ENCODE results near the gene NFAM1. TPM values are rescaled to one million over a fixed set of nuclear protein-coding genes. Genes with fewer than 3 reads are reported as not detected.

Gene NFAM1
- total RNA-seq, 1 donor = under 0.01 TPM

- no peak for TF ChIP-seq CTCF (IDR thresholded peaks at IDR 0.05; ENCODE audit: extremely low read depth, low read depth, low read length)
- no peaks in the 10 kb centered on the region for H3K79me2 ChIP-seq (ENCODE audit: insufficient read depth, low read length)
- DNase-seq (ENCODE audit: insufficient read length, low spot score, missing footprints) = no peak
- H2AFZ ChIP-seq (ENCODE audit: low read length) = no peak overlapping the region
- H3K4me1 ChIP-seq (ENCODE audit: insufficient read depth, low read length) = no peaks in the 10 kb centered on the region
- no peaks in the 10 kb centered on the region for H4K20me1 ChIP-seq (ENCODE audit: insufficient read depth, low read length)
- no peak overlapping the region for H3K27ac ChIP-seq (ENCODE audit: low read depth, low read length)
- H3K4me2 ChIP-seq (ENCODE audit: insufficient read depth, low read length) = no peak overlapping the region
- H3K27me3 ChIP-seq (ENCODE audit: insufficient read depth, low read length) = no peaks in the 10 kb centered on the region
- no peak overlapping the region for H3K4me3 ChIP-seq (ENCODE audit: insufficient read depth, low read length)
- no peaks in the 10 kb centered on the region for H3K36me3 ChIP-seq (ENCODE audit: insufficient read depth, low read length)
- no peaks in the 10 kb centered on the region for H3K9me3 ChIP-seq (ENCODE audit: low read depth, low read length)
These were observed 13.4 kb downstream of the NFAM1 start for GRCh38 chr22:42418811-42419242.

GRCh38 chr22:42417645-42418305 is 14.4 kb downstream of the NFAM1 start:
- Histone ChIP-seq H3K9me3 (ENCODE audit: low read depth, low read length) (no peaks in the 10 kb centered on the region), H2AFZ (ENCODE audit: low read length) (no peak overlapping the region), H3K4me3 (ENCODE audit: insufficient read depth, low read length) (no peak overlapping the region), H3K27me3 (ENCODE audit: insufficient read depth, low read length) (no peaks in the 10 kb centered on the region), H3K36me3 (ENCODE audit: insufficient read depth, low read length) (no peaks in the 10 kb centered on the region), H3K4me1 (ENCODE audit: insufficient read depth, low read length) (no peaks in the 10 kb centered on the region), H3K4me2 (ENCODE audit: insufficient read depth, low read length) (no peak overlapping the region), H4K20me1 (ENCODE audit: insufficient read depth, low read length) (no peaks in the 10 kb centered on the region), H3K79me2 (ENCODE audit: insufficient read depth, low read length) (no peaks in the 10 kb centered on the region), H3K27ac (ENCODE audit: low read depth, low read length) (no peak overlapping the region)
- no peak for DNase-seq (ENCODE audit: insufficient read length, low spot score, missing footprints)
- TF ChIP-seq CTCF (IDR thresholded peaks at IDR 0.05; ENCODE audit: extremely low read depth, low read depth, low read length) = no peak

- Histone ChIP-seq H3K27ac (ENCODE audit: low read depth, low read length) (no peak overlapping the region), H3K36me3 (ENCODE audit: insufficient read depth, low read length) (no peaks in the 10 kb centered on the region), H3K4me2 (ENCODE audit: insufficient read depth, low read length) (no peak overlapping the region), H3K4me3 (ENCODE audit: insufficient read depth, low read length) (no peak overlapping the region), H3K27me3 (ENCODE audit: insufficient read depth, low read length) (peaks cover 6% of the 10 kb centered on the region), H4K20me1 (ENCODE audit: insufficient read depth, low read length) (no peaks in the 10 kb centered on the region), H3K79me2 (ENCODE audit: insufficient read depth, low read length) (no peaks in the 10 kb centered on the region), H3K9me3 (ENCODE audit: low read depth, low read length) (no peaks in the 10 kb centered on the region), H2AFZ (ENCODE audit: low read length) (no peak overlapping the region), H3K4me1 (ENCODE audit: insufficient read depth, low read length) (no peaks in the 10 kb centered on the region)
- no peak for TF ChIP-seq CTCF (IDR thresholded peaks at IDR 0.05; ENCODE audit: extremely low read depth, low read depth, low read length)
- no peak for DNase-seq (ENCODE audit: insufficient read length, low spot score, missing footprints)
These were observed 15.5 kb downstream of the NFAM1 start for GRCh38 chr22:42416671-42417230.

GRCh38 chr22:42414565-42415303 is 17.5 kb downstream of the NFAM1 start:
- Histone ChIP-seq H3K79me2 (ENCODE audit: insufficient read depth, low read length) (no peaks in the 10 kb centered on the region), H3K27me3 (ENCODE audit: insufficient read depth, low read length) (peaks cover 6% of the 10 kb centered on the region), H3K4me1 (ENCODE audit: insufficient read depth, low read length) (no peaks in the 10 kb centered on the region), H3K4me3 (ENCODE audit: insufficient read depth, low read length) (no peak overlapping the region), H3K27ac (ENCODE audit: low read depth, low read length) (no peak overlapping the region), H3K4me2 (ENCODE audit: insufficient read depth, low read length) (no peak overlapping the region), H3K36me3 (ENCODE audit: insufficient read depth, low read length) (no peaks in the 10 kb centered on the region), H2AFZ (ENCODE audit: low read length) (no peak overlapping the region), H3K9me3 (ENCODE audit: low read depth, low read length) (no peaks in the 10 kb centered on the region), H4K20me1 (ENCODE audit: insufficient read depth, low read length) (no peaks in the 10 kb centered on the region)
- DNase-seq (ENCODE audit: insufficient read length, low spot score, missing footprints) = no peak
- no peak for TF ChIP-seq CTCF (IDR thresholded peaks at IDR 0.05; ENCODE audit: extremely low read depth, low read depth, low read length)
